Measurements from ENCODE around the gene MS4A15. TPM values are rescaled to one million over a fixed set of nuclear protein-coding genes. Genes with fewer than 3 reads are reported as not detected.
"Not testable (repeated sequence)": the region's sequence is repeated elsewhere in the genome, so short reads cannot be mapped to it uniquely, and the experiment has no call there.

The MS4A15 gene
- total RNA-seq, 2 experiments from 2014 or later = not detected

DNA sequence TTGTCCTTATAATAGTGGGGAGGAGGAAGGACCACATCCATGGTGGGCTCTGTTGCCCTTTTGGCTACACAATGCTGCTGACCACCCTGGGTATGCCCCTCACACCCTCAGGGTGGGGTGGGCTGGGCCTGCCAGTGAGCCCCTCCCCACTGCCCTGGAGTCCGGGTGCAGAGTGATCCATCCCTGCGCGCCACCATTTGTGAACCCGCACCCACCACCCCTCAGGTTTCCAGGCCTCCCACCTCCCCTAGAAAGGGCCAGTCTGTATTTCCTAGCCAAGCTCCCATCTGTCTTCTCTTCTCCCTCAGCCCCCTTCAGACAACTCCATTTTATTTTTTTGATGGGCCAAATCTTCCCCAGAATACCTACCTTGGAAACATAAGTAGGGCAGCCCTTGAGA lies 53.5 kb downstream of the MS4A15 start:
- CTCF ChIA-PET = no interaction called here
- POLR2A ChIA-PET = no interaction called here
- Mint-ChIP-seq H3K27me3 (no peaks in the 10 kb centered on the region), H3K4me3 (no peak overlapping the region), H3K27ac (no peak overlapping the region), H3K9me3 (ENCODE audit: low read depth) (no peaks in the 10 kb centered on the region), H3K36me3 (ENCODE audit: low read depth) (no peaks in the 10 kb centered on the region), H3K4me1 (no peaks in the 10 kb centered on the region)
- intact Hi-C loops (cut with DNase I, micrococcal nuclease) = no loop called here
- DNase-seq (no peak), ATAC-seq (no peak)

- DNase-seq = no peak
- H3K9me3 Mint-ChIP-seq (ENCODE audit: low read depth) = no peaks in the 10 kb centered on the region
- ATAC-seq = no peak
- intact Hi-C loops (cut with DNase I, micrococcal nuclease) = no loop called here
- POLR2A ChIA-PET = no interaction called here
- H3K27me3 Mint-ChIP-seq = no peaks in the 10 kb centered on the region
- no peaks in the 10 kb centered on the region for H3K36me3 Mint-ChIP-seq (ENCODE audit: low read depth)
- H3K27ac Mint-ChIP-seq = no peak overlapping the region
- H3K4me1 Mint-ChIP-seq = no peaks in the 10 kb centered on the region
- CTCF ChIA-PET = interaction anchor here (0.6 to 0.7 kb wide), 2 partner anchors 45 to 152 kb away, joined by 3 to 5 read pairs; no protein-coding TSS in a partner anchor
- no peak overlapping the region for H3K4me3 Mint-ChIP-seq
Observed at GRCh38 chr11:60810569-60810968, 53.9 kb downstream of the MS4A15 start.

DNA sequence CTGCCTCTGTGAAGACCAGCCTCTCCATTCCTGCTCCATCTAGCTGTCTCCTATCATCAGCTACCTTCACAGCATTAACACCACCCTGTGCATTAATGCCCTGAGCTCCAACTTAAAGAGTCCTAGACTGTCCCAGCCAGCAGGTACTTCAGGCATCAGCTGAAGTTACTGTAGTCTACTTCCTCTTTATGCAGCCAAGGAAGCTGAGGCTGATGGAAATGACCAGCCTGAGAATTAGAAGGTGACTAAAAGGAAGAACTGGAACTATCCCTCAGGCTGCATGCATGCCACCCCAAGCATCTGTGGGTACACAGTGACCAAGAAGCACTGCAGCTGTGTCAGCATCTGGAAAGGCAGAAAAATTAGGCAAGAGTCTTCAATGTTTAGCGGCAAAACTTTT lies 56.7 kb downstream of the MS4A15 start:
- Mint-ChIP-seq H3K36me3 (ENCODE audit: low read depth) (no peaks in the 10 kb centered on the region), H3K4me1 (no peaks in the 10 kb centered on the region), H3K4me3 (no peak overlapping the region), H3K27me3 (no peaks in the 10 kb centered on the region), H3K27ac (no peak overlapping the region), H3K9me3 (ENCODE audit: low read depth) (peaks cover 5% of the 10 kb centered on the region)
- POLR2A ChIA-PET = no interaction called here
- ATAC-seq (no peak), DNase-seq (no peak)
- intact Hi-C loops (cut with DNase I, micrococcal nuclease) = no loop called here
- CTCF ChIA-PET = interaction anchor here (1.3 to 1.5 kb wide), 2 partner anchors 35 to 38 kb away, joined by 3 to 5 read pairs; no protein-coding TSS in a partner anchor

GRCh38 chr11:60814112-60814511 lies 57.4 kb downstream of the MS4A15 start:
- Mint-ChIP-seq H3K27me3 (no peaks in the 10 kb centered on the region), H3K9me3 (ENCODE audit: low read depth) (peaks cover 5% of the 10 kb centered on the region), H3K4me3 (no peak overlapping the region), H3K27ac (no peak overlapping the region), H3K4me1 (no peaks in the 10 kb centered on the region), H3K36me3 (ENCODE audit: low read depth) (no peaks in the 10 kb centered on the region)
- intact Hi-C loops (cut with DNase I, micrococcal nuclease) = no loop called here
- CTCF ChIA-PET = interaction anchor here (1.3 to 1.5 kb wide), 2 partner anchors 36 to 39 kb away, joined by 3 to 5 read pairs; no protein-coding TSS in a partner anchor
- POLR2A ChIA-PET = no interaction called here
- ATAC-seq (no peak), DNase-seq (no peak)

GRCh38 chr11:60816590-60817157 lies 60.0 kb downstream of the MS4A15 start:
- Mint-ChIP-seq H3K27ac (no peak overlapping the region), H3K4me3 (no peak overlapping the region), H3K9me3 (ENCODE audit: low read depth) (peaks cover 5% of the 10 kb centered on the region), H3K36me3 (ENCODE audit: low read depth) (no peaks in the 10 kb centered on the region), H3K27me3 (no peaks in the 10 kb centered on the region), H3K4me1 (no peaks in the 10 kb centered on the region)
- ChIA-PET POLR2A (no interaction called here), CTCF (no interaction called here)
- no peak for ATAC-seq
- intact Hi-C loops (cut with DNase I, micrococcal nuclease) = no loop called here
- no peak for DNase-seq

DNA sequence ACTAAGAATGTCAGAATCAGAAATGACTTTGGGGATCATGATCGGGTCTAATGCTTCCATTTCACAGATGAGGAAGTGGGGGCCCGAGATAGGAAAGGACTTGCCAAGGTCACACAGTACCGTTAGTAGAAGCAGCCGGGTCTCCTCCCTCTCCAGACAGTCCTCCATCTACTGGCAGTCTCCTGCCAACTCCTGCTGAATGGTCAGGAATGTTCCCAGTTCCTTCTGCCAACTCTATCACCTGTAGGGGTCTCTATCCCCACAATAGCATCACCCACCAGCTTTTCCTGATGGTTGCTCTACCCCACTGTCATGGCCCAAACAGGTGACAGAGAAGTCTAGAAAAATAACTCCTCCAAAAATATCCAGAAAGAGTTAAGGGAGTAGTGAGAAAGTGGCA lies 61.4 kb downstream of the MS4A15 start:
- no peak overlapping the region for H3K4me3 Mint-ChIP-seq
- H3K9me3 Mint-ChIP-seq (ENCODE audit: low read depth) = peaks cover 5% of the 10 kb centered on the region
- intact Hi-C loops (cut with DNase I, micrococcal nuclease) = no loop called here
- ChIA-PET POLR2A (no interaction called here), CTCF (interaction anchor here (0.5 to 0.9 kb wide), 2 partner anchors 13 to 772 kb away, joined by 3 read pairs; no protein-coding TSS in a partner anchor)
- H3K27ac Mint-ChIP-seq = no peak overlapping the region
- no peak for ATAC-seq
- H3K36me3 Mint-ChIP-seq (ENCODE audit: low read depth) = no peaks in the 10 kb centered on the region
- no peak for DNase-seq
- no peaks in the 10 kb centered on the region for H3K27me3 Mint-ChIP-seq
- H3K4me1 Mint-ChIP-seq = no peaks in the 10 kb centered on the region

DNA sequence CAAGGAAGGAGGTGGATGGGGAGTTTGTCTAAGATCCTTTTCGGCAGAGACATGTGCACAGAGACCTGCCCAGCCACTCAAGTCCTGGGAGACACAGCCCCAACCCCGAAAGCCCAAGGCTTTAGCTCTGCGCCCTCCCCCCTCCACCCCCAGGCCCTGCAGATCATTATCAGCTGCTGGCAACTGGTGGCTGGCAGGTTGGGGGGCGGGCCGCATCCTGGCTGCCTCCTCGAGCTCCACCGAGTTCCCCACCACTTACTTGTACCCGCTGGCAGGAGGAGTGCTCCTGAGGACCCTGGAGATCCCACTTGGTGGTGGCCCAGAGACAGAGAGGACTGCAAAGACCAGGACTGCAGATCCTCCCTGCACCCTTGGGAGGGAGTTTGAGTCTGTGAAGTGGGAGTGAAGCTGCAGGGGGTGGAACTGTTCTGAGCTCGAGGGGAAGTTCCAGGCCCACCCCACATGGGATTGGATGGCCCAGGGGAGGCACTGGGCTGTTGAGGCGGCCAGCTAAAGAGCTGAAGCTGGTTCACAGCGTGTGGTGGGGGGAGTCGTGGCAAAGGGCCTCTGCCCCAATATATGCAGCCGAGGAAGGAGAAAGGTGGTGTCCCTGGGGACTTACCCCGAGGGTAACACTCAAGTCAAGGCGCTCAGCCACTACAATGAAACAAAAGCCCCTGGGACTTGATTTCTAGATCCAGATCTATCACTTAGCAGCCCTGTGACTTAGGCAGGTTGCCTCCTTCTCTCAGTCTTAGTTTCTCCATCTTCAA lies 65.3 kb downstream of the MS4A15 start:
- Mint-ChIP-seq H3K27ac (no peak overlapping the region), H3K9me3 (ENCODE audit: low read depth) (no peaks in the 10 kb centered on the region), H3K27me3 (no peaks in the 10 kb centered on the region), H3K36me3 (ENCODE audit: low read depth) (no peaks in the 10 kb centered on the region), H3K4me1 (no peaks in the 10 kb centered on the region), H3K4me3 (no peak overlapping the region)
- DNase-seq = no peak
- intact Hi-C loops (cut with DNase I, micrococcal nuclease) = no loop called here
- ATAC-seq = no peak
- ChIA-PET CTCF (interaction anchor here (0.5 to 3.0 kb wide), 6 partner anchors 9 to 58 kb away, joined by 3 to 24 read pairs (median 4); partner anchors contain the start of gene CCDC86), POLR2A (no interaction called here)

DNA sequence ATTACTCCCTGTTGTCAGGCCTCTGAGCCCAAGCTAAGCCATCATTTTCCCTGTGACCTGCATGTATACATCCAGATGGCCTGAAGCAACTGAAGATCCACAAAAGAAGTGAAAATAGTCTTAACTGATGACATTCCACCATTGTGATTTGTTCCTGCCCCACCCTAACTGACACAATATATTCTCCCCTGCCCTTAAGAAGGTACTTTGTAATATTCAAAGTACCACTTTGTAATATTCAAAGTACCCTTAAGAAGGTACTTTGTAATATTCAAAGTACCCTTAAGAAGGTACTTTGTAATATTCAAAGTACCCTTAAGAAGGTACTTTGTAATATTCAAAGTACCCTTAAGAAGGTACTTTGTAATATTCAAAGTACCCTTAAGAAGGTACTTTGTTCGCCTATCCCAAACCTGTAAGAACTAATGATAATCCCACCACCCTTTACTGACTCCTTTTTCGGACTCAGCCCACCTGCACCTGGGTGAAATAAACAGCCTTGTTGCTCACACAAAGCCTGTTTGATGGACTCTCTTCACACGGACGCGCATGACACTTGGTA lies 67.2 kb downstream of the MS4A15 start:
- intact Hi-C loops (cut with DNase I, micrococcal nuclease); DNase-seq; H3K4me3 Mint-ChIP-seq; H3K27me3 Mint-ChIP-seq; H3K27ac Mint-ChIP-seq; H3K36me3 Mint-ChIP-seq (ENCODE audit: low read depth); H3K4me1 Mint-ChIP-seq; ATAC-seq; H3K9me3 Mint-ChIP-seq (ENCODE audit: low read depth): not testable (repeated sequence)
- ChIA-PET CTCF (interaction anchor here (1.3 kb wide), 1 partner anchor 7 kb away, joined by 6 read pairs; no protein-coding TSS in a partner anchor), POLR2A (interaction anchor here (0.5 kb wide), 1 partner anchor 655 kb away, joined by 3 read pairs; no protein-coding TSS in a partner anchor)

GRCh38 chr11:60825118-60825517 lies 68.5 kb downstream of the MS4A15 start:
- CTCF ChIA-PET = interaction anchor here (0.6 to 1.2 kb wide), 3 partner anchors 13 to 479 kb away, joined by 3 to 5 read pairs (median 3); no protein-coding TSS in a partner anchor
- Mint-ChIP-seq H3K4me1 (no peaks in the 10 kb centered on the region), H3K27me3 (no peaks in the 10 kb centered on the region), H3K9me3 (ENCODE audit: low read depth) (no peaks in the 10 kb centered on the region), H3K36me3 (ENCODE audit: low read depth) (no peaks in the 10 kb centered on the region), H3K27ac (no peak overlapping the region), H3K4me3 (no peak overlapping the region)
- intact Hi-C loops (cut with DNase I, micrococcal nuclease) = no loop called here
- POLR2A ChIA-PET = no interaction called here
- no peak for DNase-seq
- no peak for ATAC-seq

DNA sequence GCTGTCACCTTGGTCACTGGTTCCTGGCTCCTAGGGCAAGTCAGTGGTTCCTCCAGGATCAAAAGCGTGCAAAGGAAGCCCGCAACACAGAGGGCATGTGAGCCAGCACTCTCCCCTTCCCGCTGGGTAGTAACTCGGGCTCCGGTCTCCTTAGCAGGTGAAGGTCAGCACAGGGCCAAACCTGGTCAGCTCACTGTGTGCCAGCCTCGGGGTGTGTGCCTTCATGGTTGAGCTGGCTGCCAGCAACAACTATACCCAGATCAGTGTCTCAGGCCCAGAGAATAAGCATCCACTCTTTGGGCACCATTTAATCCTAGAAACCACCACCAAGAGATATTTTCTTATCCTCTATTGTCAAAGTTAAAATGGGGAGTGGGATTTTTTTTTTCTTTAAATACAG lies 69.1 kb downstream of the MS4A15 start:
- Mint-ChIP-seq H3K9me3 (ENCODE audit: low read depth) (no peaks in the 10 kb centered on the region), H3K27ac (no peak overlapping the region), H3K4me1 (no peaks in the 10 kb centered on the region), H3K27me3 (no peaks in the 10 kb centered on the region), H3K36me3 (ENCODE audit: low read depth) (no peaks in the 10 kb centered on the region), H3K4me3 (no peak overlapping the region)
- DNase-seq = no peak
- intact Hi-C loops (cut with DNase I, micrococcal nuclease) = no loop called here
- CTCF ChIA-PET = interaction anchor here (1.0 kb wide), 1 partner anchor 62 kb away, joined by 3 read pairs; no protein-coding TSS in a partner anchor
- POLR2A ChIA-PET = no interaction called here
- ATAC-seq = no peak
